DMS53 treated with DMSO at 0.1 percent for 48 hours (cell line): ENCODE results near the gene HIGD2B.
"Not testable (repeated sequence)": the region's sequence is repeated elsewhere in the genome, so short reads cannot be mapped to it uniquely, and the experiment has no call there.

Experiments
- DNase-seq: peaks from one replicate; lab custom pipeline; 2025; ENCODE audit not compliant: unreplicated experiment; lab: John Stamatoyannopoulos, UW

Gene HIGD2B

GRCh38 chr15:72680931-72681330 is 5.1 kb downstream of the HIGD2B start:
- DNase-seq: no peak

GRCh38 chr15:72676838-72677237 is 9.1 kb downstream of the HIGD2B start:
- DNase-seq: no peak

GRCh38 chr15:72671525-72671924 is 14.5 kb downstream of the HIGD2B start:
- no peak for DNase-seq

- DNase-seq: not testable (repeated sequence)
These were observed 15.2 kb downstream of the HIGD2B start for GRCh38 chr15:72670656-72671352.

GRCh38 chr15:72669803-72670202 is 16.2 kb downstream of the HIGD2B start:
- not testable (repeated sequence) for DNase-seq

GRCh38 chr15:72665706-72666105 is 20.3 kb downstream of the HIGD2B start:
- DNase-seq: not testable (repeated sequence)

GRCh38 chr15:72663931-72664330 is 22.1 kb downstream of the HIGD2B start:
- not testable (repeated sequence) for DNase-seq

GRCh38 chr15:72661081-72661480 is 24.9 kb downstream of the HIGD2B start:
- DNase-seq: not testable (repeated sequence)

- not testable (repeated sequence) for DNase-seq
These were observed 30.0 kb downstream of the HIGD2B start for GRCh38 chr15:72656014-72656413.

GRCh38 chr15:72654397-72654796 is 31.6 kb downstream of the HIGD2B start, which contains the start of gene GOLGA6B:
Gene GOLGA6B (plus strand): TSS chr15:72654697. CDS start chr15:72654738, 41 bp downstream.
- not testable (repeated sequence) for DNase-seq

- not testable (repeated sequence) for DNase-seq
These were observed 37.2 kb downstream of the HIGD2B start for GRCh38 chr15:72648631-72649253.

GRCh38 chr15:72642271-72642670 is 43.7 kb downstream of the HIGD2B start:
- DNase-seq: not testable (repeated sequence)

GRCh38 chr15:72639759-72640483 is 46.1 kb downstream of the HIGD2B start:
- DNase-seq: not testable (repeated sequence)

GRCh38 chr15:72636519-72637282 is 49.3 kb downstream of the HIGD2B start:
- not testable (repeated sequence) for DNase-seq

GRCh38 chr15:72629068-72629570 is 56.9 kb downstream of the HIGD2B start:
- DNase-seq: not testable (repeated sequence)

- DNase-seq: not testable (repeated sequence)
These were observed 57.5 kb downstream of the HIGD2B start for GRCh38 chr15:72628249-72629067.

GRCh38 chr15:72626153-72626552 is 59.8 kb downstream of the HIGD2B start:
- DNase-seq: not testable (repeated sequence)
